GM12878 (cell line): ENCODE results near the gene NLE1. TPM values are rescaled to one million over a fixed set of nuclear protein-coding genes. Genes with fewer than 3 reads are reported as not detected.

Experiments
- ATAC-seq: fragments of 200-7000 bp; cut with Tn5 transposase; 3 replicates; pipeline ENCODE4 v1.9.1; 2020; ENCODE audit warnings: mild to moderate bottlenecking, moderate library complexity
- BruUV-seq: library from RNA; stranded (reverse); fragments of 400-500 nt; replicated peaks from 2 replicates; lab custom pipeline; 2021; lab: Mats Ljungman, UMichigan
- CTCF ChIA-PET: fragments of 300-600 bp; sonication (Branson Sonifier 250); formaldehyde crosslinking; extraction: SDS; loops from one replicate; lab custom pipeline; 2021; ENCODE audit warnings: inconsistent platforms; lab: Yijun Ruan, JAX
- POLR2A ChIA-PET: fragments of 350-600 bp; formaldehyde crosslinking; extraction: SDS; loops from one replicate; lab custom pipeline; 2021; ENCODE audit warnings: inconsistent platforms; lab: Charles Lee
- RAD21 ChIA-PET: fragments of 300-600 bp; sonication (Branson Sonifier 250); formaldehyde crosslinking; loops from one replicate; lab custom pipeline; 2023; ENCODE audit warnings: antibody characterized with exemption; ENCODE audit not compliant: unreplicated experiment; lab: Charles Lee
- SMC1A ChIA-PET: fragments of 300-600 bp; sonication (Branson Sonifier 250); formaldehyde crosslinking; loops from one replicate; lab custom pipeline; 2023; ENCODE audit not compliant: unreplicated experiment, uncharacterized antibody; lab: Charles Lee
- DNase-seq: peaks from one replicate; pipeline ENCODE4 v3.0.0-alpha.2; 2011; ENCODE audit warnings: low read depth, low spot score
- FAIRE-seq: peaks from 3 replicates; lab custom pipeline; 2011; peaks lifted over from hg19 to GRCh38; lab: Jason Lieb, UNC
- H2AFZ ChIP-seq: 2 replicates; pipeline ENCODE4 v1.6.0; 2011; ENCODE audit warnings: low read depth, low read length, control low read depth; ENCODE audit not compliant: control insufficient read depth
- H3K27ac ChIP-seq: 2 replicates; pipeline ENCODE4 v1.5.1; 2011; ENCODE audit warnings: control low read depth; ENCODE audit not compliant: control insufficient read depth, insufficient read depth
- H3K27me3 ChIP-seq, 2 experiments: replicated peaks in 1 of 2; 2 replicates each; pipeline versions ENCODE4 v1.6.0 to v1.6.1; 2011; ENCODE audit warnings: low read length in 1 of 2; ENCODE audit not compliant: control insufficient read depth in 2 of 2, insufficient read depth in 2 of 2
- H3K36me3 ChIP-seq, 2 experiments: 2 replicates each; pipeline ENCODE4 v1.5.1; 2011; ENCODE audit warnings: low read length in 1 of 2; ENCODE audit not compliant: control insufficient read depth in 2 of 2, insufficient read depth in 2 of 2
- H3K4me1 ChIP-seq: 2 replicates; pipeline ENCODE4 v1.6.1; 2011; ENCODE audit warnings: mild to moderate bottlenecking, low read length, moderate library complexity, mixed read lengths; ENCODE audit not compliant: control insufficient read depth, insufficient read depth
- H3K4me2 ChIP-seq: 2 replicates; pipeline ENCODE4 v1.6.0; 2011; ENCODE audit warnings: control low read depth; ENCODE audit not compliant: control insufficient read depth, insufficient read depth
- H3K4me3 ChIP-seq: fragments of 200-600 bp; sonication (generic); 2 replicates; pipeline ENCODE4 v1.5.1; 2016
- H3K79me2 ChIP-seq: 2 replicates; pipeline ENCODE4 v1.6.0; 2011; ENCODE audit warnings: low read length; ENCODE audit not compliant: control insufficient read depth, insufficient read depth
- H3K9ac ChIP-seq: 2 replicates; pipeline ENCODE4 v1.8.0; 2011; ENCODE audit warnings: low read length, control low read depth, mixed read lengths; ENCODE audit not compliant: control insufficient read depth, insufficient read depth
- H3K9me3 ChIP-seq: replicated peaks from 3 replicates; pipeline ENCODE4 v1.5.1; 2011; ENCODE audit warnings: mild to moderate bottlenecking, low read length; ENCODE audit not compliant: control insufficient read depth, insufficient read depth
- H4K20me1 ChIP-seq: 2 replicates; pipeline ENCODE4 v1.6.0; 2011; ENCODE audit not compliant: control insufficient read depth, insufficient read depth
- ELK1 ChIP-seq: IDR thresholded peaks from 2 replicates; pipeline ENCODE4 v1.6.1; 2012; ENCODE audit warnings: low read depth, low read length, improper control_type of control experiment
- EP300 ChIP-seq, 2 experiments: fragments of 150-350 bp in 1 of 2; IDR thresholded peaks; 2 replicates each; pipeline ENCODE4 v1.6.1; 2011 to 2012; ENCODE audit warnings: low read depth in 2 of 2, low read length in 2 of 2, borderline replicate concordance in 1 of 2, improper control_type of control experiment in 1 of 2, inconsistent platforms in 1 of 2; ENCODE audit not compliant: control insufficient read depth in 1 of 2
- ESRRA ChIP-seq: IDR thresholded peaks from 2 replicates; pipeline ENCODE4 v1.6.1; 2012; ENCODE audit warnings: mild to moderate bottlenecking, low read length, improper control_type of control experiment
- MAX ChIP-seq: IDR thresholded peaks from 2 replicates; pipeline ENCODE4 v1.6.1; 2012; ENCODE audit warnings: low read depth, low read length, improper control_type of control experiment
- MEF2B ChIP-seq: fragments of 450-650 bp; IDR thresholded peaks from 2 replicates; pipeline ENCODE4 v1.6.1; 2018; ENCODE audit warnings: mild to moderate bottlenecking, moderate library complexity; ENCODE audit not compliant: partially characterized antibody, poor library complexity, severe bottlenecking
- MTA2 ChIP-seq: fragments of 450-650 bp; IDR thresholded peaks from 2 replicates; pipeline ENCODE4 v1.6.1; 2016; ENCODE audit warnings: low read depth, mild to moderate bottlenecking, moderate library complexity
- PAX5 ChIP-seq: IDR thresholded peaks from 2 replicates; pipeline ENCODE4 v1.6.1; 2011; ENCODE audit warnings: low read depth, low read length, borderline replicate concordance
- POLR2AphosphoS2 ChIP-seq: IDR thresholded peaks from 2 replicates; pipeline ENCODE4 v1.6.1; 2011; ENCODE audit warnings: low read depth, mild to moderate bottlenecking, low read length, improper control_type of control experiment, moderate library complexity
- RB1 ChIP-seq: fragments of 450-650 bp; formaldehyde crosslinking; IDR thresholded peaks from 2 replicates; pipeline ENCODE4 v1.6.1; 2017; ENCODE audit warnings: mild to moderate bottlenecking, borderline replicate concordance
- RBBP5 ChIP-seq: fragments of 200-600 bp; sonication (generic); conservative IDR thresholded peaks from 2 replicates; pipeline ENCODE4 v1.6.1; 2016
- RCOR1 ChIP-seq: conservative IDR thresholded peaks from 2 replicates; pipeline ENCODE4 v1.6.1; 2012; ENCODE audit warnings: low read depth, low read length, improper control_type of control experiment
- SP1 ChIP-seq: IDR thresholded peaks from one replicate; pipeline ENCODE4 v1.6.1; 2011; ENCODE audit warnings: low read depth, low read length
- STAT3 ChIP-seq: IDR thresholded peaks from 2 replicates; pipeline ENCODE4 v1.6.1; 2011; ENCODE audit warnings: low read depth, low read length, improper control_type of control experiment
- TAF1 ChIP-seq: IDR thresholded peaks from 2 replicates; pipeline ENCODE4 v1.6.1; 2011; ENCODE audit warnings: mild to moderate bottlenecking, low read depth, low read length, borderline replicate concordance
- TCF12 ChIP-seq: IDR thresholded peaks from 2 replicates; pipeline ENCODE4 v1.6.1; 2011; ENCODE audit warnings: low read depth, mild to moderate bottlenecking, low read length
- TCF7 ChIP-seq: IDR thresholded peaks from 2 replicates; pipeline ENCODE4 v1.6.1; 2014; ENCODE audit warnings: antibody characterized with exemption, borderline replicate concordance
- USF2 ChIP-seq: IDR thresholded peaks from 2 replicates; pipeline ENCODE4 v1.6.1; 2011; ENCODE audit warnings: low read depth, low read length, improper control_type of control experiment, borderline replicate concordance
- ZBTB33 ChIP-seq: fragments of 450-650 bp; IDR thresholded peaks from 2 replicates; pipeline ENCODE4 v1.6.1; 2017; ENCODE audit warnings: mild to moderate bottlenecking
- ZZZ3 ChIP-seq: IDR thresholded peaks from 2 replicates; pipeline ENCODE4 v1.6.1; 2011; ENCODE audit warnings: low read depth; ENCODE audit not compliant: control insufficient read depth, insufficient read length
- WGBS: methylation state at CpG from one replicate; pipeline ENCODE4 v1.1.6; 2016; ENCODE audit warnings: low lambda C conversion rate; ENCODE audit not compliant: insufficient replicate concordance, insufficient coverage; ENCODE audit errors: missing lambda C conversion rate; 5-methylcytosine and 5-hydroxymethylcytosine counted together
- in situ Hi-C: fragments of 300-500 bp; cut with MboI; formaldehyde crosslinking; loops from 9 replicates; pipeline ENCODE4 v1.14.3; 2018; ENCODE audit warnings: mixed read lengths
- intact Hi-C: fragments of 100-400 bp; cut with micrococcal nuclease; formaldehyde crosslinking; loops from one replicate; pipeline ENCODE4 v1.14.2; 2022; ENCODE audit not compliant: unreplicated experiment
- polyA plus RNA-seq, 11 experiments: library from polyadenylated mRNA; depleted of rRNA in 4 of 11; unstranded in 6 of 11; stranded (reverse) in 5 of 11; fragments of >200 nt; fragmentation: Nextera tagmentation in 4 of 11; fragmentation: Illumina TruSeq in 1 of 11; extraction: Ambion mirVana in 4 of 11; extraction: Trizol in 1 of 11; gene quantifications; 1 replicate in 1 of 11; 2 replicates in 10 of 11; pipeline versions ENCODE4 v1.2.1 to v1.2.3, GENCODE V29; 2011 to 2016; ENCODE audit warnings: inconsistent platforms in 2 of 11, missing spikeins in 2 of 11, low read depth in 1 of 11
- total RNA-seq, 4 experiments: library from RNA; depleted of rRNA in 3 of 4; stranded (reverse); fragments of >200 nt in 3 of 4; fragmentation: Illumina TruSeq in 1 of 4; extraction: Trizol in 1 of 4; gene quantifications; 2 replicates each; pipeline versions ENCODE4 v1.2.1 to v1.2.3, GENCODE V29; 2013 to 2021

NLE1 gene
- total and polyA plus RNA-seq, 10 of the 15 experiments (the other 5 are each of a cell fraction or from before 2014, with no cell fraction given): 2.4 to 33.5 (median 17.6) TPM

GRCh38 chr17:35082073-35082657, 59.9 kb downstream of the NLE1 start (continued):
- TF ChIP-seq EP300 (IDR thresholded peaks at IDR 0.05; ENCODE audit: borderline replicate concordance in 1 of 2, control insufficient read depth in 1 of 2, low read depth in 2 of 2, low read length in 2 of 2): no peak
- TF ChIP-seq ESRRA: no peak
- no peak for TF ChIP-seq RBBP5
- no peak for TF ChIP-seq TCF7
- no peak for TF ChIP-seq PAX5
- TF ChIP-seq ZZZ3: no peak
- no peak for TF ChIP-seq USF2
- peak; percentile 53; the same call in 1 of the 2 replicates for TF ChIP-seq MTA2

GRCh38 chr17:35081638-35082037, 60.5 kb downstream of the NLE1 start:
- H3K4me3 ChIP-seq: peak overlapping the region; percentile 31; the same call in 1 of the 2 replicates
- no TSS peak for BruUV-seq
- in situ Hi-C loops: no loop called here
- TF ChIP-seq TCF12: no peak
- no peak for TF ChIP-seq ELK1
- no peak for TF ChIP-seq MAX
- TF ChIP-seq POLR2AphosphoS2: no peak
- no peak for TF ChIP-seq ZZZ3
- TF ChIP-seq TAF1: no peak
- no peak for TF ChIP-seq RB1
- TF ChIP-seq RCOR1: no peak
- no peak for TF ChIP-seq MEF2B
- no peak for TF ChIP-seq STAT3
- no peak for TF ChIP-seq SP1
- no peak for TF ChIP-seq ZBTB33

More at GRCh38 chr17:35081638-35082037, 60.5 kb downstream of the NLE1 start:
- ATAC-seq (no peak), DNase-seq (no peak), FAIRE-seq (no peak)
- no peaks in the 10 kb centered on the region for H3K9me3 ChIP-seq
- H4K20me1 ChIP-seq: no peaks in the 10 kb centered on the region
- H3K4me2 ChIP-seq: peak overlapping the region; percentile 73
- H3K27me3 ChIP-seq: no peaks in the 10 kb centered on the region
- ChIA-PET RAD21 (interaction anchor here (1.5 to 17.8 kb wide), 5 partner anchors 14 to 456 kb away, joined by 4 to 452 read pairs (median 7); partner anchors contain the start of genes RFFL and SLFN12L), SMC1A (interaction anchor here (0.9 to 14.7 kb wide), 11 partner anchors 8 to 99 kb away, joined by 3 to 534 read pairs (median 6); partner anchors contain the start of gene RFFL), POLR2A (interaction anchor here (1.0 to 7.1 kb wide), 6 partner anchors 8 to 37 kb away, joined by 3 to 102 read pairs (median 9); partner anchors contain the start of gene RFFL), CTCF (interaction anchor here (0.7 to 2.4 kb wide), 8 partner anchors 8 to 83 kb away, joined by 3 to 21 read pairs (median 5); partner anchors contain the start of gene RFFL)
- peaks cover 33% of the 10 kb centered on the region for H3K4me1 ChIP-seq
- intact Hi-C loops: no loop called here
- H3K27ac ChIP-seq: peak overlapping the region; percentile 83
- H3K36me3 ChIP-seq: no peaks in the 10 kb centered on the region; a peak in 1 of 4 replicates
- 48% methylated on average over 1 of the region's 1 CpG for WGBS
- H3K9ac ChIP-seq: peak overlapping the region; percentile 66; the same call in 1 of the 2 replicates
- H2AFZ ChIP-seq: no peak overlapping the region
- peaks cover 87% of the 10 kb centered on the region for H3K79me2 ChIP-seq
